Osteoblast (primary cell): ENCODE results near the gene CRTC3. TPM values are rescaled to one million over a fixed set of nuclear protein-coding genes. Genes with fewer than 3 reads are reported as not detected.
"Not testable (repeated sequence)": the region's sequence is repeated elsewhere in the genome, so short reads cannot be mapped to it uniquely, and the experiment has no call there.

Source experiments
- DNase-seq: peaks from one replicate; pipeline ENCODE4 v3.0.0; 2011; ENCODE audit warnings: low spot score, mixed read lengths; ENCODE audit not compliant: insufficient read length; ENCODE audit errors: missing footprints
- H2AFZ ChIP-seq: 2 replicates; pipeline ENCODE4 v1.6.0; 2011; ENCODE audit warnings: mild to moderate bottlenecking, low read length
- H3K27ac ChIP-seq: 2 replicates; pipeline ENCODE4 v1.5.1; 2011; ENCODE audit warnings: mild to moderate bottlenecking, low read depth, low read length, moderate library complexity
- H3K27me3 ChIP-seq: 2 replicates; pipeline ENCODE4 v1.6.0; 2012; ENCODE audit warnings: mild to moderate bottlenecking, control low read depth, inconsistent platforms, low read length, moderate library complexity; ENCODE audit not compliant: insufficient read depth
- H3K36me3 ChIP-seq: 2 replicates; pipeline ENCODE4 v1.5.1; 2011; ENCODE audit warnings: mild to moderate bottlenecking, low read length, control low read depth, moderate library complexity; ENCODE audit not compliant: insufficient read depth
- H3K4me1 ChIP-seq: 2 replicates; pipeline ENCODE4 v1.5.1; 2011; ENCODE audit warnings: mild to moderate bottlenecking, low read length, control low read depth, moderate library complexity; ENCODE audit not compliant: insufficient read depth
- H3K4me2 ChIP-seq: 2 replicates; pipeline ENCODE4 v1.6.0; 2011; ENCODE audit warnings: mild to moderate bottlenecking, low read length; ENCODE audit not compliant: insufficient read depth
- H3K4me3 ChIP-seq: fragments of 200-600 bp; sonication (generic); 3 replicates; pipeline ENCODE4 v1.5.1; 2012; ENCODE audit warnings: mild to moderate bottlenecking, low read length, inconsistent platforms; ENCODE audit not compliant: insufficient read depth
- H3K79me2 ChIP-seq: 2 replicates; pipeline ENCODE4 v1.6.0; 2012; ENCODE audit warnings: mild to moderate bottlenecking, low read length, control low read depth, inconsistent platforms; ENCODE audit not compliant: insufficient read depth
- H3K9me3 ChIP-seq: 2 replicates; pipeline ENCODE4 v1.5.1; 2011; ENCODE audit warnings: low read depth, low read length, control low read depth
- H4K20me1 ChIP-seq: 2 replicates; pipeline ENCODE4 v1.6.0; 2012; ENCODE audit warnings: mild to moderate bottlenecking, low read length, control low read depth; ENCODE audit not compliant: insufficient read depth
- CTCF ChIP-seq: IDR thresholded peaks from 2 replicates; pipeline ENCODE4 v1.5.1; 2011; ENCODE audit warnings: mild to moderate bottlenecking, low read depth, low read length, moderate library complexity; ENCODE audit errors: extremely low read depth
- total RNA-seq: library from RNA; depleted of rRNA; stranded (reverse); fragments of >200 nt; gene quantifications from 2 replicates; pipeline ENCODE4 v1.2.3, GENCODE V29; 2012

The CRTC3 gene
- total RNA-seq, 1 donor, result 25.0 TPM

GRCh38 chr15:90497912-90498311 is 31.8 kb upstream of the CRTC3 start:
- H2AFZ ChIP-seq, result no peak overlapping the region
- no peak overlapping the region for H3K4me3 ChIP-seq
- H3K36me3 ChIP-seq, result peaks cover 92% of the 10 kb centered on the region
- no peak overlapping the region for H3K27ac ChIP-seq
- no peaks in the 10 kb centered on the region for H3K79me2 ChIP-seq
- no peak overlapping the region for H3K4me2 ChIP-seq
- TF ChIP-seq CTCF, result no peak
- H4K20me1 ChIP-seq, result no peaks in the 10 kb centered on the region
- no peaks in the 10 kb centered on the region for H3K9me3 ChIP-seq
- no peaks in the 10 kb centered on the region for H3K4me1 ChIP-seq
- H3K27me3 ChIP-seq, result no peaks in the 10 kb centered on the region
- no peak for DNase-seq

GRCh38 chr15:90500171-90500570 is 29.6 kb upstream of the CRTC3 start:
- Histone ChIP-seq H3K4me2 (no peak overlapping the region), H3K79me2 (no peaks in the 10 kb centered on the region), H3K4me3 (no peak overlapping the region), H3K27me3 (no peaks in the 10 kb centered on the region), H2AFZ (no peak overlapping the region), H3K36me3 (peaks cover 74% of the 10 kb centered on the region), H3K27ac (no peak overlapping the region), H4K20me1 (no peaks in the 10 kb centered on the region), H3K9me3 (no peaks in the 10 kb centered on the region), H3K4me1 (no peaks in the 10 kb centered on the region)
- DNase-seq, result no peak
- no peak for TF ChIP-seq CTCF

GRCh38 chr15:90501898-90502297 is 27.8 kb upstream of the CRTC3 start:
- H3K4me2 ChIP-seq, result no peak overlapping the region
- TF ChIP-seq CTCF, result no peak

GRCh38 chr15:90510781-90511180 is 18.9 kb upstream of the CRTC3 start:
- not testable (repeated sequence) for H3K36me3 ChIP-seq, H3K9me3 ChIP-seq, H2AFZ ChIP-seq

More at GRCh38 chr15:90501898-90502297, 27.8 kb upstream of the CRTC3 start:
- Histone ChIP-seq H3K27me3 (no peaks in the 10 kb centered on the region), H3K4me3 (no peak overlapping the region), H3K9me3 (no peaks in the 10 kb centered on the region), H3K79me2 (no peaks in the 10 kb centered on the region), H3K36me3 (peaks cover 59% of the 10 kb centered on the region), H2AFZ (no peak overlapping the region), H3K27ac (no peak overlapping the region), H4K20me1 (no peaks in the 10 kb centered on the region), H3K4me1 (no peaks in the 10 kb centered on the region)
- no peak for DNase-seq

GRCh38 chr15:90511211-90511618 is 18.5 kb upstream of the CRTC3 start:
- not testable (repeated sequence) for H3K4me1 ChIP-seq, H3K4me3 ChIP-seq, H3K27ac ChIP-seq, H3K27me3 ChIP-seq, H3K4me2 ChIP-seq, H4K20me1 ChIP-seq, H3K79me2 ChIP-seq, H3K36me3 ChIP-seq, H2AFZ ChIP-seq, DNase-seq, H3K9me3 ChIP-seq

More at GRCh38 chr15:90510781-90511180, 18.9 kb upstream of the CRTC3 start:
- not testable (repeated sequence) for H3K79me2 ChIP-seq, H3K27me3 ChIP-seq, DNase-seq, H3K4me1 ChIP-seq, H3K4me3 ChIP-seq, H3K27ac ChIP-seq, H4K20me1 ChIP-seq, H3K4me2 ChIP-seq
